ENCODE measurements around the gene HKDC1.
A peak's percentile ranks its signal among the peaks of the same experiment; 100 is the strongest.
"Not testable (repeated sequence)": the region's sequence is repeated elsewhere in the genome, so short reads cannot be mapped to it uniquely, and the experiment has no call there.

The HKDC1 gene

GRCh38 chr10:69220041-69220451 lies at the start of gene HKDC1:
HKDC1 (plus strand) TSS chr10:69220332; CDS start chr10:69220436, 104 bp downstream.
- DNase-seq, result no peak
- intact Hi-C loops (cut with DNase I), result no loop called here

GRCh38 chr10:69172241-69172982 lies 47.7 kb upstream of the HKDC1 start:
- no peak for DNase-seq
- intact Hi-C loops (cut with DNase I), result no loop called here

GRCh38 chr10:69175326-69175725 lies 44.8 kb upstream of the HKDC1 start:
- DNase-seq; intact Hi-C loops (cut with DNase I): not testable (repeated sequence)

- no peak for DNase-seq
- intact Hi-C loops (cut with DNase I), result no loop called here
Measured at GRCh38 chr10:69176823-69177222, 43.3 kb upstream of the HKDC1 start.

GRCh38 chr10:69179089-69179742 lies 40.9 kb upstream of the HKDC1 start:
- intact Hi-C loops (cut with DNase I), result no loop called here
- no peak for DNase-seq

GRCh38 chr10:69179743-69180524 lies 40.2 kb upstream of the HKDC1 start, which contains the start of gene SUPV3L1:
SUPV3L1 (plus strand) TSS chr10:69180234; CDS start chr10:69180292, 58 bp downstream.
- intact Hi-C loops (cut with DNase I), result loop anchor here (1.0 to 10.0 kb wide), 2 partner anchors 56 to 195 kb away; partner anchors contain the start of genes KIFBP and VPS26A
- DNase-seq, result peak; percentile 86 to 99 (median 94)

- intact Hi-C loops (cut with DNase I), result loop anchor here (1.0 to 10.0 kb wide), 2 partner anchors 56 to 196 kb away; partner anchors contain the start of genes KIFBP and VPS26A
- DNase-seq, result no peak
Measured at GRCh38 chr10:69180525-69181204, 39.5 kb upstream of the HKDC1 start.

GRCh38 chr10:69181433-69181832 lies 38.7 kb upstream of the HKDC1 start:
- no peak for DNase-seq
- intact Hi-C loops (cut with DNase I), result loop anchor here (10.0 kb wide), 1 partner anchor 197 kb away; the partner anchor contains the start of gene KIFBP

GRCh38 chr10:69182005-69182404 lies 38.1 kb upstream of the HKDC1 start:
- no peak for DNase-seq
- intact Hi-C loops (cut with DNase I), result loop anchor here (10.0 kb wide), 1 partner anchor 197 kb away; the partner anchor contains the start of gene KIFBP

- DNase-seq, result no peak
- intact Hi-C loops (cut with DNase I), result loop anchor here (10.0 kb wide), 1 partner anchor 202 kb away; the partner anchor contains the start of gene KIFBP
Measured at GRCh38 chr10:69186524-69186923, 33.6 kb upstream of the HKDC1 start.

- DNase-seq, result no peak
Measured at GRCh38 chr10:69201045-69201444, 19.1 kb upstream of the HKDC1 start.

GRCh38 chr10:69202332-69202731 lies 17.8 kb upstream of the HKDC1 start:
- no peak for DNase-seq
- intact Hi-C loops (cut with DNase I), result no loop called here

More at GRCh38 chr10:69201045-69201444, 19.1 kb upstream of the HKDC1 start:
- intact Hi-C loops (cut with DNase I), result no loop called here

GRCh38 chr10:69208761-69209160 lies 11.4 kb upstream of the HKDC1 start:
- no peak for DNase-seq
- intact Hi-C loops (cut with DNase I), result no loop called here

- no peak for DNase-seq
- intact Hi-C loops (cut with DNase I), result no loop called here
Measured at GRCh38 chr10:69209787-69210484, 10.2 kb upstream of the HKDC1 start.

- intact Hi-C loops (cut with DNase I), result no loop called here
- DNase-seq, result no peak
Measured at GRCh38 chr10:69211104-69211503, 9.0 kb upstream of the HKDC1 start.

GRCh38 chr10:69211524-69211923 lies 8.6 kb upstream of the HKDC1 start:
- no peak for DNase-seq
- intact Hi-C loops (cut with DNase I), result no loop called here

- intact Hi-C loops (cut with DNase I), result no loop called here
- DNase-seq, result no peak
Measured at GRCh38 chr10:69213591-69214311, 6.4 kb upstream of the HKDC1 start.

- DNase-seq, result no peak
- intact Hi-C loops (cut with DNase I), result no loop called here
Measured at GRCh38 chr10:69214666-69215131, 5.4 kb upstream of the HKDC1 start.
